Kidney epithelial cell (primary cell): ENCODE measurements around the gene PI4KA. TPM values are rescaled to one million over a fixed set of nuclear protein-coding genes. Genes with fewer than 3 reads are reported as not detected.
"Not testable (repeated sequence)": the region's sequence is repeated elsewhere in the genome, so short reads cannot be mapped to it uniquely, and the experiment has no call there.

Experiments used
- DNase-seq: peaks from one replicate; pipeline ENCODE4 v3.0.0-alpha.2; 2010; ENCODE audit warnings: low read depth
- H3K27me3 ChIP-seq: 2 replicates; pipeline ENCODE4 v1.6.0; 2011; ENCODE audit warnings: low read length; ENCODE audit not compliant: control insufficient read depth, insufficient read depth
- H3K36me3 ChIP-seq: 2 replicates; pipeline ENCODE4 v1.5.1; 2011; ENCODE audit warnings: low read length; ENCODE audit not compliant: control insufficient read depth, insufficient read depth
- H3K4me3 ChIP-seq: 2 replicates; pipeline ENCODE4 v1.5.1; 2011; ENCODE audit warnings: low read depth, mild to moderate bottlenecking, control low read depth, low read length
- total RNA-seq: library from RNA; depleted of rRNA; stranded (reverse); fragments of >200 nt; gene quantifications from 2 replicates; pipeline ENCODE4 v1.2.3, GENCODE V29; 2015
- TF ChIP-seq, protein P1 (sequence below): IDR thresholded peaks from 2 replicates; pipeline ENCODE4 v1.5.1; 2011; ENCODE audit warnings: mild to moderate bottlenecking, moderate library complexity, low read length, control low read depth, inconsistent platforms; ENCODE audit not compliant: insufficient read depth, poor library complexity, severe bottlenecking

Gene PI4KA
- total RNA-seq, 1 donor from 2014 or later, result 50.6 TPM

DNA sequence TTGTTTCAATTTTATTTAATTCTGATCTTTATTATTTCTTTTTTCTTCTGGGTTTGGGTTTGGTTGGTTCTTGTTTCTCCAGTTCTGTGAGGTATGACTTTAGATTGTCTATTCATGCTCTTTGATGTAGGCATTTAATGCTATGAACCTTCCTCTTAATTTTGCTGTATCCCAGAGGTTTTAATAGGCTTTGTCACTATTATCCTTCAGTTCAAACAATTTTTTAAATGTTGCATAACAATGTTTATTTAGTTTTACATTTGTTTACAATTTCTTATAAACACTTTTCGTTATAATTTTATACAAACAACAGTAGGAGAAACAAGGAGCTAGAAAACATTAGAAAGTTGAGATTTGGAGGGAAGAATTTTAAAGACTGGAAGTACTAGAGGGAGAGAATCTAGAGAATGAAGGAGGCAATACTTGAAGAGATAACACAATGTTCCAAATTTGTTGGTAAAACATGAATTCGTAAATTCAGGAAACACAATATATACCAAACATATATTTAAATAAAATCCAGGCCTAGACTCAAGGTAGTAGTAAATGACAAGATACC, 180.8 kb downstream of the PI4KA start:
- peaks cover 2% of the 10 kb centered on the region for H3K27me3 ChIP-seq
- H3K36me3 ChIP-seq, result no peaks in the 10 kb centered on the region
- TF ChIP-seq, protein P1, sequence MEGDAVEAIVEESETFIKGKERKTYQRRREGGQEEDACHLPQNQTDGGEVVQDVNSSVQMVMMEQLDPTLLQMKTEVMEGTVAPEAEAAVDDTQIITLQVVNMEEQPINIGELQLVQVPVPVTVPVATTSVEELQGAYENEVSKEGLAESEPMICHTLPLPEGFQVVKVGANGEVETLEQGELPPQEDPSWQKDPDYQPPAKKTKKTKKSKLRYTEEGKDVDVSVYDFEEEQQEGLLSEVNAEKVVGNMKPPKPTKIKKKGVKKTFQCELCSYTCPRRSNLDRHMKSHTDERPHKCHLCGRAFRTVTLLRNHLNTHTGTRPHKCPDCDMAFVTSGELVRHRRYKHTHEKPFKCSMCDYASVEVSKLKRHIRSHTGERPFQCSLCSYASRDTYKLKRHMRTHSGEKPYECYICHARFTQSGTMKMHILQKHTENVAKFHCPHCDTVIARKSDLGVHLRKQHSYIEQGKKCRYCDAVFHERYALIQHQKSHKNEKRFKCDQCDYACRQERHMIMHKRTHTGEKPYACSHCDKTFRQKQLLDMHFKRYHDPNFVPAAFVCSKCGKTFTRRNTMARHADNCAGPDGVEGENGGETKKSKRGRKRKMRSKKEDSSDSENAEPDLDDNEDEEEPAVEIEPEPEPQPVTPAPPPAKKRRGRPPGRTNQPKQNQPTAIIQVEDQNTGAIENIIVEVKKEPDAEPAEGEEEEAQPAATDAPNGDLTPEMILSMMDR, result no peak
- DNase-seq, result no peak
- no peak overlapping the region for H3K4me3 ChIP-seq

DNA sequence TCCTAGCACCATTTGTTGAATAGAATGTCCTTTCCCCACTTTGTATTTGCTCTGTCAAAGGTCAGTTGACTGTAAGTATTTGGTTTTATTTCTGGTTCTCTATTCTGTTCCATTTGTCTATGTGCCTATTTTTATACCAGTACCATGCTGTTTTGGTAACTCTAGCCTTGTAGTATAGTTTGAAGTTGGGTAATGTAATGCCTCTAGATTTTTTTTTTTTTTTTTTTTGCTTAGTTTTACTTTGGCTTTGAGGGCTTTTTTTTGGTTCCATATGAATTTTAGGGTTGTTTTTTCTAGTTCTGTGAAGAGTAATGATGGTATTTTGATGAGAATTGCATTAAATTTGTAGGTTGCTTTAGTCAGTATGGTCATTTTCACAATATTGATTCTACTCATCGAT, 183.0 kb downstream of the PI4KA start:
- not testable (repeated sequence) for DNase-seq, H3K36me3 ChIP-seq, H3K4me3 ChIP-seq
- peaks cover 11% of the 10 kb centered on the region for H3K27me3 ChIP-seq

DNA sequence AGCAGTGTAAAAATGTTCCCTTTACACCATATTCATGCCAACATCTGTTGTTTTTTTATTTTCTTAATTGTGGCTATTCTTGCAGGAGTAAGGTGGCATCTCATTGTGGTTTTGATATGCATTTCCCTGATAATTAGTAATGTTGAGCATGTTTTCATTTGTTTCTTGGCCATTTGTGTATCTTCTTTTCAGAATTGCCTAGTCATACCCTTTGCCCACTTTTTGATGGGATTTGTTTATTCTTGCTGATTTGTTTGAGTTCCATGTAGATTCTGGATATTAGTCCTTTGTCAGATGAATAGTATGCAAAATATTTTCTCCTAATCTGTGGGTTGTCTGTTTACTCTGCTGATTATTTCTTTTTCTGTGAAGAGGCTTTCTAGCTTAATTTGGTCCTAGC, 183.6 kb downstream of the PI4KA start:
- TF ChIP-seq, protein P1, result no peak
- no peak for DNase-seq
- peaks cover 15% of the 10 kb centered on the region for H3K27me3 ChIP-seq

DNA sequence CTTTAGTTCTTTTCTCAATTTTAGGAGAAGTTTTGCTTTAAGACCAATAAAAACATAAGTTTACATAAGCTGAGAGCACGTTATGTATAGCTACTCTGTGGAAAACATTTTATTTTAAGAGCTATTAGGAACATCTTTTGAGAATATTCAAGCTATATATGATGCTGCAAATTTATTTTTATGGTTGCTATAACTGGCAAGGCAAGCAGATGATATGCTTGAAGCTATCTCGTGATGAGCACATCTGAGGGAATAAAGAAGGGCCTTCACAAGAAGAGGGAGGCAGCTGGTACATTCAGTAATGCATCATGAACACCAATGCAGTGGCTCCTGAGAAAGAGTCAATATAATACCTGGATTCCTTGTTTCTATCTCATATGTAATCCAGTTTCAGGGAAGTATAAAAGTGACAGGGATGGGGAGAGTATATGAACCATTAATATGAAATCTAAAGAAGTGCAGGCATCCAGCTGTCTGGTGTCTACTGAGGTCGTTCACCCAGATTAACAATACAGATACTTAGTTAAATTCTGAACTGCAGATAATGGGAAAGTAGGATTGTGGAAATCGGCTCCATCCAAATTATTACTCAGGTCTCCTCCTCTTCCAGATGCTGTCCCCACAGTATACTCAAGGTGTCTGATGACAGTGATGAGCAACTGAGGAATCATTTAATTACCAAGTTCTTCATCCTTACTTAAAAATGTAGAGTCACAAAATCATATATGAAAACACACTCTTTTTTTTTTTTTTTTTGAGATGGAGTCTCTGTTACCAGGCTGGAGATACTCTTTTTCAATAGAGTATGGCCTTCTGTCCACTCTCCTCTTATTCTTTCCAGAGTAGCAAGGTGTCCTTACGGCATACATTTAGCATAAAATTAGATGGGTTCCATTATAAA, 185.1 kb downstream of the PI4KA start:
- H3K36me3 ChIP-seq, result no peaks in the 10 kb centered on the region
- TF ChIP-seq, protein P1, result no peak
- peaks cover 15% of the 10 kb centered on the region for H3K27me3 ChIP-seq
- DNase-seq, result no peak
- H3K4me3 ChIP-seq, result no peak overlapping the region

More for the DNA sequence above, 183.6 kb downstream of the PI4KA start:
- Histone ChIP-seq H3K36me3 (no peaks in the 10 kb centered on the region), H3K4me3 (no peak overlapping the region)

DNA sequence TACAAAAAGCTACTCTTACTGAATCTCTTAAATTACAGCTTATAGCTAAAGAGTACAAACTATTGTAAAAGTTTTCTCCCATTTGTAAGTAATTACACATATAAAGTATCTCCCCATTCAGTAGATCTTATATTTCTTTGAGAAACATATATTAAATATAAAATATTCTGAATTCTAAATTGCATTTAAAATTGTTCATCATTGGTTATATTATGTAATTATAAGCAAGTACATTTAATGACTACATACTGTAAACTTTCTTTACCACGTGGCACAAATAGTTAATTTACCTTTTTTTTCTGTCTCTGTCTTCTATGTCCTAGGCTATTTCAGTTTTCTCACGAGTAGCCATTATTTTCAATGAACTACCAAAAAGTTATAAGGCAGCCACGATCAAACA, 185.9 kb downstream of the PI4KA start:
- no peak for DNase-seq
- TF ChIP-seq, protein P1, result no peak
- H3K36me3 ChIP-seq, result no peaks in the 10 kb centered on the region
- peaks cover 15% of the 10 kb centered on the region for H3K27me3 ChIP-seq
- H3K4me3 ChIP-seq, result no peak overlapping the region

DNA sequence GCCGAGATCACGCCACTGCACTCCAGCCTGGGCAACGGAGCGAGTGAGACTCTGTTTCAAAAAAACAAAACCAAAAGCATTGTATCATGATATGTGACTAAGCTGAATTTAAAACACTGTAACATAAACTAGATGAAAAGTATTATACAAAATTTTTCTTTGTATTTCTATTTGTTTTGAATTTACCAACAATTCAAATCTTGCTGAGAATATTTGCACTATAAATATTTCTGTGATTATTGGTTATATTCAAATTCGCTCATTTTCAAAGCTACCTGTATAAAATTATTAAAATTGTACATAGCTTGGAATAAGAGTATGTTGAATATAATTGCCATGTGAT, 186.6 kb downstream of the PI4KA start:
- Histone ChIP-seq H3K27me3 (peaks cover 15% of the 10 kb centered on the region), H3K36me3 (no peaks in the 10 kb centered on the region), H3K4me3 (no peak overlapping the region)
- DNase-seq, result no peak
- TF ChIP-seq, protein P1, result no peak
